HepG2 (cell line): ENCODE results near the gene SPTB. TPM values are rescaled to one million over a fixed set of nuclear protein-coding genes. Genes with fewer than 3 reads are reported as not detected.

ENCODE experiments used
- ATAC-seq: fragments of 200-7000 bp; cut with Tn5 transposase; 3 replicates; pipeline ENCODE4 v1.9.1; 2020; ENCODE audit warnings: mild to moderate bottlenecking, moderate library complexity
- BruUV-seq: library from RNA; stranded (reverse); fragments of 400-500 nt; replicated peaks from 2 replicates; lab custom pipeline; 2021; lab: Mats Ljungman, UMichigan
- CTCF ChIA-PET: fragments of 300-600 bp; formaldehyde crosslinking; extraction: SDS; loops from one replicate; lab custom pipeline; 2021; ENCODE audit warnings: low total read pairs, inconsistent platforms, low intra/inter-chr PET ratio; lab: Yijun Ruan, JAX
- POLR2A ChIA-PET: fragments of 350-600 bp; sonication (Branson Sonifier 250); formaldehyde crosslinking; loops from one replicate; lab custom pipeline; 2020; ENCODE audit warnings: antibody characterized with exemption, inconsistent platforms; lab: Yijun Ruan, JAX
- DNase-seq: peaks from one replicate; pipeline ENCODE4 v3.0.0-alpha.2; 2015; ENCODE audit warnings: low spot score
- FAIRE-seq: peaks from 3 replicates; lab custom pipeline; 2011; peaks lifted over from hg19 to GRCh38; lab: Jason Lieb, UNC
- H2AFZ ChIP-seq: one replicate; pipeline ENCODE4 v1.6.1; 2011; ENCODE audit warnings: low read length, inconsistent platforms
- H3K27ac ChIP-seq: fragments of 300-600 bp; 3 replicates; pipeline ENCODE4 v1.8.0; 2011; ENCODE audit warnings: mixed run types, mild to moderate bottlenecking, mixed read lengths, low read length, inconsistent platforms; ENCODE audit not compliant: insufficient read depth; ENCODE audit errors: extremely low read length
- H3K27me3 ChIP-seq, 2 experiments: fragments of 200-600 bp in 1 of 2; 2 replicates in 1 of 2; 3 replicates in 1 of 2; pipeline versions ENCODE4 v1.6.0 to v1.8.0; 2011; ENCODE audit warnings: low read length in 2 of 2, mild to moderate bottlenecking in 2 of 2, moderate library complexity in 2 of 2, inconsistent platforms in 1 of 2; ENCODE audit not compliant: insufficient read depth in 2 of 2, control insufficient read depth in 1 of 2
- H3K36me3 ChIP-seq, 2 experiments: fragments of 200-600 bp in 1 of 2; replicated peaks in 1 of 2; 2 replicates in 1 of 2; 3 replicates in 1 of 2; pipeline versions ENCODE4 v1.5.1 to v1.8.0; 2011; ENCODE audit warnings: low read length in 2 of 2, inconsistent platforms in 1 of 2; ENCODE audit not compliant: insufficient read depth in 2 of 2, control insufficient read depth in 1 of 2
- H3K4me1 ChIP-seq: 2 replicates; pipeline ENCODE4 v1.5.1; 2012; ENCODE audit warnings: low read length, inconsistent platforms; ENCODE audit not compliant: insufficient read depth
- H3K4me2 ChIP-seq: 2 replicates; pipeline ENCODE4 v1.6.0; 2011; ENCODE audit warnings: low read depth, low read length, inconsistent platforms
- H3K4me3 ChIP-seq, 3 experiments: fragments of 200-600 bp in 1 of 3; sonication (generic), shearing (Covaris generic) in 1 of 3; replicated peaks in 1 of 3; 2 replicates each; pipeline ENCODE4 v1.5.1; 2011 to 2016; ENCODE audit warnings: low read length in 3 of 3, inconsistent platforms in 2 of 3, low read depth in 2 of 3, mild to moderate bottlenecking in 2 of 3, control low read depth in 1 of 3, mixed read lengths in 1 of 3; ENCODE audit not compliant: insufficient read depth in 1 of 3
- H3K79me2 ChIP-seq: one replicate; pipeline ENCODE4 v1.6.1; 2011; ENCODE audit warnings: low read length, inconsistent platforms; ENCODE audit not compliant: insufficient read depth
- H3K9ac ChIP-seq: 2 replicates; pipeline ENCODE4 v1.6.0; 2011; ENCODE audit warnings: mild to moderate bottlenecking, low read depth, low read length, inconsistent platforms; ENCODE audit not compliant: insufficient read depth
- H3K9me3 ChIP-seq: 2 replicates; pipeline ENCODE4 v1.5.1; 2012; ENCODE audit warnings: mild to moderate bottlenecking, low read length
- H4K20me1 ChIP-seq: 2 replicates; pipeline ENCODE4 v1.6.0; 2011; ENCODE audit warnings: inconsistent platforms, mild to moderate bottlenecking, low read length, moderate library complexity; ENCODE audit not compliant: insufficient read depth
- ARNTL ChIP-seq: sonication (generic); formaldehyde crosslinking; IDR thresholded peaks from 2 replicates; pipeline ENCODE4 v1.4.0; 2020; ENCODE audit warnings: mild to moderate bottlenecking, missing genetic modification reagents
- SMAD3 ChIP-seq: sonication (generic); formaldehyde crosslinking; IDR thresholded peaks from 2 replicates; pipeline ENCODE4 v1.4.0; 2020; ENCODE audit warnings: missing genetic modification reagents
- ZNF646 ChIP-seq: sonication (generic); formaldehyde crosslinking; IDR thresholded peaks from 2 replicates; pipeline ENCODE4 v1.9.0; 2021; ENCODE audit warnings: mild to moderate bottlenecking, missing genetic modification reagents
- ZNF672 ChIP-seq: sonication (generic); formaldehyde crosslinking; IDR thresholded peaks from 2 replicates; pipeline ENCODE4 v1.8.1; 2022; ENCODE audit warnings: missing genetic modification reagents
- WGBS: methylation state at CpG from one replicate; pipeline ENCODE4 v1.1.6; 2017; ENCODE audit warnings: low lambda C conversion rate; 5-methylcytosine and 5-hydroxymethylcytosine counted together
- in situ Hi-C: cut with HindIII; loops from 2 replicates; pipeline ENCODE4 v1.10.0; 2017; ENCODE audit warnings: low pct_unique_long_range_greater_than_20kb; ENCODE audit not compliant: extremely low pct_ligation_motif_present
- intact Hi-C: fragments of 100-400 bp; cut with micrococcal nuclease; formaldehyde crosslinking; loops from one replicate; pipeline ENCODE4 v1.10.0; 2022; ENCODE audit not compliant: unreplicated experiment
- polyA plus RNA-seq, 8 experiments: library from polyadenylated mRNA; depleted of rRNA in 3 of 8; stranded (reverse) in 7 of 8; unstranded in 1 of 8; fragments of >200 nt; fragmentation: Illumina TruSeq in 4 of 8; extraction: Trizol in 4 of 8; gene quantifications; 2 replicates each; pipeline versions ENCODE4 v1.2.1 to v1.2.3, GENCODE V29; 2011 to 2016; ENCODE audit warnings: low read depth in 4 of 8, missing spikeins in 1 of 8, mixed read lengths in 1 of 8; ENCODE audit not compliant: insufficient read depth in 1 of 8
- total RNA-seq, 5 experiments: library from RNA; depleted of rRNA; stranded (reverse); fragments of >200 nt; fragmentation: Illumina TruSeq; extraction: Trizol; gene quantifications; 2 replicates each; pipeline ENCODE4 v1.2.3, GENCODE V29; 2016; ENCODE audit warnings: low read depth in 1 of 5
- TF ChIP-seq, protein P1 (sequence below): fragments of 450-650 bp; IDR thresholded peaks from 2 replicates; pipeline ENCODE4 v1.6.1; 2016

Gene SPTB
- total and polyA plus RNA-seq, 2 of the 13 experiments (the other 11 are each of a cell fraction or from before 2014, with no cell fraction given), result 0.01 to 0.02 TPM

- Histone ChIP-seq H3K79me2 (no peaks in the 10 kb centered on the region), H3K4me1 (peaks cover 20% of the 10 kb centered on the region), H3K36me3 (no peaks in the 10 kb centered on the region), H4K20me1 (no peaks in the 10 kb centered on the region)
- FAIRE-seq (no peak), ATAC-seq (no peak)
- intact Hi-C loops, result no loop called here
- TF ChIP-seq ZNF672 (no peak), SMAD3 (CRISPR knock-in tag) (no peak), ARNTL (no peak), ZNF646 (CRISPR knock-in tag) (peak; percentile 47; the same call in 1 of the 2 replicates)
- TF ChIP-seq, protein P1, sequence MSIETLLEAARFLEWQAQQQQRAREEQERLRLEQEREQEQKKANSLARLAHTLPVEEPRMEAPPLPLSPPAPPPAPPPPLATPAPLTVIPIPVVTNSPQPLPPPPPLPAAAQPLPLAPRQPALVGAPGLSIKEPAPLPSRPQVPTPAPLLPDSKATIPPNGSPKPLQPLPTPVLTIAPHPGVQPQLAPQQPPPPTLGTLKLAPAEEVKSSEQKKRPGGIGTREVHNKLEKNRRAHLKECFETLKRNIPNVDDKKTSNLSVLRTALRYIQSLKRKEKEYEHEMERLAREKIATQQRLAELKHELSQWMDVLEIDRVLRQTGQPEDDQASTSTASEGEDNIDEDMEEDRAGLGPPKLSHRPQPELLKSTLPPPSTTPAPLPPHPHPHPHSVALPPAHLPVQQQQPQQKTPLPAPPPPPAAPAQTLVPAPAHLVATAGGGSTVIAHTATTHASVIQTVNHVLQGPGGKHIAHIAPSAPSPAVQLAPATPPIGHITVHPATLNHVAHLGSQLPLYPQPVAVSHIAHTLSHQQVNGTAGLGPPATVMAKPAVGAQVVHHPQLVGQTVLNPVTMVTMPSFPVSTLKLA, result peak; percentile 19; the same call in 1 of the 2 replicates
- TF ChIP-seq, all 625 proteins: peak for 2
- in situ Hi-C loops, result no loop called here
- 66% methylated on average over 4 of the region's 4 CpGs for WGBS
- no peak overlapping the region for H2AFZ ChIP-seq
- BruUV-seq, result no TSS peak
- POLR2A ChIA-PET, result no interaction called here
- H3K4me3 ChIP-seq, result no peak overlapping the region
- no peak for DNase-seq
- CTCF ChIA-PET, result interaction anchor here (5.1 kb wide), 1 partner anchor 94 kb away, joined by 51 read pairs; no protein-coding TSS in a partner anchor
- H3K27me3 ChIP-seq, result peaks cover 4 to 39% of the 10 kb centered on the region in 2 experiments; a peak in 4 of 5 replicates
- no peak overlapping the region for H3K4me2 ChIP-seq
- H3K9ac ChIP-seq, result no peak overlapping the region
- no peaks in the 10 kb centered on the region for H3K9me3 ChIP-seq
- no peak overlapping the region for H3K27ac ChIP-seq
Measured at GRCh38 chr14:64765740-64766302, 113.9 kb downstream of the SPTB start.
